SH-SY5Y (cell line): Measurements from ENCODE around the gene EFHD2.

Source experiments
- GATA2 ChIP-seq: IDR thresholded peaks from 2 replicates; pipeline ENCODE4 v1.6.1; 2011; ENCODE audit warnings: mild to moderate bottlenecking, low read depth, low read length
- GATA3 ChIP-seq: IDR thresholded peaks from 2 replicates; pipeline ENCODE4 v1.6.1; 2011; ENCODE audit warnings: low read depth, mild to moderate bottlenecking, low read length, moderate library complexity

The EFHD2 gene

DNA sequence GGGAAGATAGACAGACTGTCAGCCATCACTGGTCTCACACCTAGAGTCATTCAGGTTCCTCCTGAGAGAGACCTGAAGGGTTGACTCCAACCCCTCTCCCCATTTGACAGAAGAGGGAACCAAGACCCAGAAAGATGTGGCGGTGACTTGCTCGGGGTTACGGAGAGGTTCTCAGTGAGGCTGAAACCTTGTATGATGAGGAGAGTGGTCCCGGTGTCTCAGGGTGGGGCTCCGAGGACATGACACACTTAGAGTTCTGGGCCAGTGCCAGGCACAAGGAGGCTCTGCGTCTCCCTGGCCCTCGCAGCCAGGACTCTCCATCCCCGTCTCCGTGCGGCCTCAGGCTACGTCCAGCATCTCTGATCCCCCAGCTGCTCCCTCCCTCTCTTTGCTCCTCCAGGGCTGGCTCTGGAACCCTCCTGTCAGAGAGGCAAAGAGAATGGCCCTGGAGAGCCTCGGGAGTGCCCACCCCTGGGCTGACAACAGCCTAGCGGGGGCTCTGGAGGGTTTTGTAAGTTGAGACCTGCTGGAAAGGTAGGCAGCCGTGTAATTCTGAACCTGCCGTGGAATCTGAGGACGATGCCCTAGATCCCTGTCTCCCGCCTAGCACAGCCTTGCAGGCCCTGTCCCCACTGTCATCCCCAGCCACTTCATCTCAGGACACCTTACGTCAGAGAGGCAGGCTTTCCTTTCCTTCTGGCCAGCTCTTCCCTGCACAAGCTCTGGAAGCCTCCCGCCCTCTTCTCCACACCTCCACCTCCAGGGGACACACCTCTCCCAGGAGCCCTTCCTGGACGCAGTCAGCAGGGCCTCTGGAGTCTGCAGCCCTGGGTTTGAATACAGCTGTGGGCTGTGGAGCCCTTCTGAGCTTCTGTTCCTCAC, 4.1 kb downstream of the EFHD2 start:
- no peak for TF ChIP-seq GATA3
- TF ChIP-seq GATA2, result no peak

DNA sequence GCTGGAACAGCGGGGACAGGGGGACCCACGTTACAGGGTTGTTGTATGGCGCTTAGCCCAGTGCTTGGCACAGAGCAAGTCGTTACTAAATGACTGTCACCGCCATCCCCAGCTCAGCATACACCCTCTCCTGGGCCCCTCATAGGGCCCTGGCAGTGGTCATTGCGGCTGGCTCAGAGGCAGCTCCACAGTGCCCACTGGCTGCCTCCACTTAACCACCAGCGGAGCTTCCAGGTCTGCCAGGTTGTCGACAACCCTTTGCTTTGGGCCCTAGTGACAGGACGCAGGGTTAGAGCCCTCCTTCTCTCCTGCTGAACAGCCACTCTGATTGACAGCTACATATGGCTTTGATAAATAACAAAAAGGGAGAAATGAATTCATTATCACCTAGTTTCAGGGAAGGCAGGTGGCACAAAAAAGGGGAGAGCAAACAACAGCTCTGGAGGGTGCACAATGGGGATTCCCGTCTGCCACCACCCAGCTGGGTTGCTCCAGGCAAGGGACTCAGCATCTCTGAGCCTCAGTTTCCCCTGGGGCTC, 4.8 kb downstream of the EFHD2 start:
- TF ChIP-seq GATA2 (no peak), GATA3 (no peak)

DNA sequence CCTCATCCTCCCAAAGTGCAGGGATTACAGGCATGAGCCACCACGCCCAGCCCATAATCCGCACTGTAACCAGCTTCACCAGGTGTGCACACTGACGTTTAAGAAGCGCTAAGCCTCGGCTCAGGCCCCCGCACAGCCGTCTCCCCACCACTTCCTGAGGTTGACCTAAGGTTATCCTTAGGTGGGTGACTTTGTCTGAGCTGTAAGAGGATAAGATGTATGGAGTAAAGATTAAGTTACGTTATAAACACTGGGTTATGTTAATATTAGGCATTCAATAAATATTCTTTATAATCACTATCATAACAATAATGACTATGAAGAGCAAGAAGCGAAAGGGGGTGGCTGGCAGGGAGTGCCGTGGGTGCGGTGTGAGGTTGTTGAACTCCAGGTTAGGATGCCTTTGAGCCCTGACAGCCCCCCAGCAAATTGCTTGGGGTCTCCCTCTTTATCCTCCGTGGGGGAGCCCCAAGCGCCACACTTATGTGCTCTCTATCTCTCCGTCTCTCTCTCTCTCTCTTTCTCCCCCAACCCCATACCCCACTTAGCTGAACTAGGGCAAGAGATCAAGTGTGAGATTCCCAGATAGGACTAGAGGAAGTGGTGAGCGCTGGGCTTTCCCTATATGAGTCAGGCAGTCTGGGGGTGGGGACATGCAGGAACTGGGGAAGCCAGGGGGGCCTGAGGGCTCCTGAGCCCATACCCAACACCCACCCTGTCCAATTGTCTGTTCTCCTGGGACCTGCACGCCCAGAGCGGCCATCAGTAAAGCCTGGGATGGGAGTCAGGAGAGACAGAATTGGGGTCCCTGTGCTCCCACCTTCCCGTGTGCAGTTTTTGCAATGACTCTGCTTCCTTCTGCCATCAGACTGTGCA, 7.6 kb downstream of the EFHD2 start:
- TF ChIP-seq GATA3, result no peak
- TF ChIP-seq GATA2, result peak; percentile 18; the same call in 1 of the 2 replicates

DNA sequence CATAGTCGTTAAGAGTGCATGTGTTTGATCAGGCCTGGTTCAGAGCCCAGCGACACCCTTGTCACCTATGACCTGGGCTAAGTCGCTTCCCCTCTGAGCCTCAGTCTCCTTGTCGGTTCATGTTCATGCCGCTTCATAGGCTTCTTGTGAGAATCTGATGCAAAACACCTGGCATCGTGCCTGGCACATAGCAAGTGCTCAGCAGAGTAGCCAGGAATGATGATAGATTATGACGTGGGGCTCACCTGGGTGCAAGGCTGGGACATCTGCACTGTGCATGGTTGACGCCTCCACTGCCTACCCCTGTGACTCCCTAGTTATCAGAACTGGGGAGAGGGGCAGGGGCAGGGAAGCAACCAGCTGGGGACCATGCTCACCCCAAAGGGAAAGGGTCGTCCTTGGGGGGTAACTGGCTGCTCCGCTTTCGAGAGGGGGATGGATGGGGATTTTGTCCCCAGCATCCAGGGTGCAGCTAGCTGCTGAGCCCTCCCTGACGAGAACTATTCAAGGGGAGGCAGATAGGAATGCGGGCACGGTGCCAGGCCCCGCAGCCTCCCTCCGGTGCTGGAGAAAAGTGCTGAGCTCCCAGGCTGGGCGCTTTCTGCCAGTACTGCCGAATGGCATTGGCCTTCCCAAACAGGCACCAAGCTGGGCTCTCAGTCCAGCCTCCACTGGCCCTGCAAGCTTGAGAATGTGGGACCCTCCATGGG, 9.3 kb downstream of the EFHD2 start:
- TF ChIP-seq GATA2 (no peak), GATA3 (no peak)

DNA sequence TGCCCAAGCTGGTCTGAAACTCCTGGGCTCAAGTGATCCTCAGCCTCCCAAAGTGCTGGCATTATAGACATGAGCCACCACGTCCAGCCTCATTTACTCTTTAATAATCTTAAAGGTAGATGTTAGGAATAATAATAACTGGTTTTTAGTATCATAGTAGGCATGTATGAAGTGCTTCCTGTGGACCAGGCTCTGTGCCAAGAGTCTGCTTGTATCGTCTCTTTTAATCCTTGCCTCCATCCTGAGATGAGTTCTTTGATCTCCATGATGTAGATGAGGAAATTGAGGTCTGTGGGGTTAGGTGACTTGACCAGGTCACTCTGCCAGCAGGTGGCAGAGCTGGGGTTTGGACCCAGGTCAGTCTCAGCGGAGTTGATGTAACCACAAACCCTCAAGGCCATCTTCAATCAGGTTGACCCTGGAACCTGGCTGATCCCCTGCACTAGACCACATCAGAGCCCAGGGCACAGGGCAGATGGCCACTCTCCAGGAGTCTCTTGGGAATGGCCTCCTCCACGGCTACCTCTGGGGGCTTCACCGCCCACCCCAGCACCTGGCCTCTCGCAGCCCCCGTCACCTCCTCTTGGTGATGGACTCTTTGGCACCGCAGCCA, 11.3 kb downstream of the EFHD2 start:
- TF ChIP-seq GATA2 (no peak), GATA3 (no peak)

DNA sequence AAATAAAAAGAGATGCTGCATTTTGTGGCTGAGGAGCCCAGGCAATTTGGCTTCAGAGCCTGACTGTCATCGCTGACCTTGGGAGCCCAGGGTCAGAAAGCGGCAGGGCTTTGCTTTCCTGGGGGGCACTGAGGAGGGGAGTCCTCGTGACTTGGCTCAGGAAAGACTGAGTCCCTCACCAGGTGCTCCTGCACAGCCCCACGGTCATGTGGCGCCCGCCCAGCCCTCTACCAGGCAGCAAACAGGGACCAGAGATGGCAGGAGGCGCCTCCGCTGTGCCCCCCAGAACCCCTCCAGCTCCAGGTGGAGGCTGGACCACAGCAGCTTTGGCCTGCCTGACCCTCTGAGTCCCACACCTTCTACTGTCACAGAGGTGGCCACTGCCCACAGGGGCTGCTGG, 13.2 kb downstream of the EFHD2 start:
- TF ChIP-seq GATA3 (no peak), GATA2 (no peak)

DNA sequence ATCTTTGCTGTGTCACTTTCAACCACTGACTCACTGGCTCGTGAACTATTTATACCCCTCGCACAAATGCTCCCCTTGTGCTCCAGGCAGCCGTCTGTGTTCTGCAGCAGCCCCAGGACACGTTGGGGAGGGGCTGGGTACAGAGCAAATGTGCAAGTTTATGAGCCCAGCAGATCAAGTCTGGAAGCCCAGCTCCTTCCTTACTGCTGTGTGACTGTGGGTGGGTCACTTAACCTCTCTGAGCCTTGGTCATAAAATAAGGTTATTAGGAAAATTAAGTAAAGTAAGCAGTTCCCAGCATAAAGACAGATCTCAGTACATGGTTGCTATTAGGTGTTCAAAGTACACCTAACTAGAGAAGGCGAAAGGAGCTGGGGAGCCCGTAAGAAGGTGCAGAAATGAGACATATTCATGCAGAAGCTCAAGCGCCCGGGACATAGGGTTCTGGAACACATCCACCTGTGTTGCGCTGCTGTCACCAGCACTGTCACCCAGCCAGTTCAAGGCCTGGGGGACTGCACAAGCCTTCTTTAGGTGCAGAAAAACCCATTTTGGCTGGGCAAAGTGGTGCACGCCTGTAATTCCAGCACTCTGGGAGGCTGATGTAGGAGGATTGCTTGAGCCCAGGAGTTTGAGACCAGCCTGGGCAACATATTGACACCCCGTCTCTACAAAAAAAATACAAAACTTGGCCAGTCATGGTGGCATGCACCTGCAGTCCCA, 13.8 kb downstream of the EFHD2 start:
- TF ChIP-seq GATA2 (no peak), GATA3 (no peak)

DNA sequence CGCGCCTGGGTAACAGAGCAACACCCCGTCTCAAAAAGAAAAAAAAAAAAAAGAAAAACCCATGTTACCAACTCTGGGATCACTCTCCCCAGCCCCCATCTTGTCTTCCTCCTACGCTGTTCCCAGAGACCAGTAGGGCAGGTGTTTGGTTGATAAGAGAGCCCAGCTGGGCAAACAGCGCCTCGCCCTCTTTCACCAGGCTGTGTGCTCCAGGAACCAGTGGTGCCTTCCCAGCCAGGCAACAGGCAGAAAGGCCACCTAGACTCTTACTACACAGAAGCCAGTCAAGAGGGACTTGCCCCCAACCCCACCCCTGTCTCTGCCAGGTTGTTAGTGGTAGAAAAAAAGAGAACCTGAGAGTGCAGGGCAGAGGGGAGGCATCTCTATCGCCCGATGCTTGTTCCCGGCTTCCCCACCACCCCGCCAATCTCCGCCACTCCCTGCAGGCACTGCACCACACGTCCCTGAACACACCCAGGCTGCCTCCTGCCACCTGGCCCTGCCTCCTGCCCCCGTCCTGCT, 14.5 kb downstream of the EFHD2 start:
- TF ChIP-seq GATA2 (no peak), GATA3 (no peak)

DNA sequence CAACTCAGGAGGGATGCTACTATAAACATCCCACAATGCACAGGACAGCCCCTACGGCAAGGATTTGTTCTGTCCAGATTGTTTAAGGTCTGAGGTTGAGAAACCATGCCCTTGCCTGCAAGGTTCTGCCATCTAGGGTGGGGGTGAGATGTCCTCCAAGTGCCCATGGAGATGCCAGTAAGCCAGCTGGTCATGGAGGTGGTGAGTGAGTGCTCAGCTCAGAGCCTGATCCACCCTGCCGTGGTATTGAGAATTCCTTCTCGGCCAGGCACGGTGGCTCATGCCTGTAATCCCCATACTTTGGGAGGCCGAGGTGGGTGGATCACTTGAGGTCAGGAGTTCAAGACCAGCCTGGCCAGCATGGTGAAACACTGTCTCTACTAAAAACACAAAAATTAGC, 15.3 kb downstream of the EFHD2 start:
- TF ChIP-seq GATA2 (no peak), GATA3 (no peak)

DNA sequence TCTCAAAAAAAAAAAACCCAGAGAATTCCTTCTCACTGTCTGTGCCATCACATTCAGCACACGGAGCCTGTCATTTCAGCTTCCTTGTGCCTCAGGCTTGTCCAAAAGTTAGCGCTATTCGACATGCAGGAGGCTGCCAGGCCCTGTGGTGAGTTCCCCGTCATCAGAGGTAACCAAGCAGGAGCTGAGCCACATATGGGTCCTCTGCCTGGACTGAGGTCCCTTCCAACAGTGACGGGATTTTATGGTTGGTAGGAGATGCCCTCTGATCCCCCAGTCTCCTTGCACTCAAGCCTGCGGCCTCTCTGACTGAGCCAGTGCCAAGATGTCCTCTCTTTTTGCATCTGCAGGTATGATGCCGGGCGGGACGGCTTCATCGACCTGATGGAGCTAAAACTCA, 15.8 kb downstream of the EFHD2 start:
- no peak for TF ChIP-seq GATA2
- TF ChIP-seq GATA3, result no peak

DNA sequence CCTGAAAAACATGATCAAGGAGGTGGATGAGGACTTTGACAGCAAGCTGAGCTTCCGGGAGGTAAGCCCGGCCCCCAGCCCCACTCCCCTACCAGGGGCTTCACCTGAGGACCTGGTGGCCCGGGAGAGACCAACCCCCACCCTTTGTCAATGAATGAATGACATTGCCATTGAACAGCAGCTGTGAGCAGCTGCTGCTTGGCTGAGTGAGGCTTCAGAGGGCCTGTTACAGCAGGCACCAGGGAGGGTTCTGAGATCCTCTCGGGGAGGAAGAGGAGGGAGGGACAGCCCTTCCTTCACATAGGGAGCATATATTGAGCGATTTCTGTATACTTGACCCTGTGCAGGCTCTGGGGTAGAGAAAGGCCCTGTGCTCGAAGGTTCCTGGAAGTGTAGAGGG, 16.3 kb downstream of the EFHD2 start:
- TF ChIP-seq GATA3, result no peak
- TF ChIP-seq GATA2, result no peak

DNA sequence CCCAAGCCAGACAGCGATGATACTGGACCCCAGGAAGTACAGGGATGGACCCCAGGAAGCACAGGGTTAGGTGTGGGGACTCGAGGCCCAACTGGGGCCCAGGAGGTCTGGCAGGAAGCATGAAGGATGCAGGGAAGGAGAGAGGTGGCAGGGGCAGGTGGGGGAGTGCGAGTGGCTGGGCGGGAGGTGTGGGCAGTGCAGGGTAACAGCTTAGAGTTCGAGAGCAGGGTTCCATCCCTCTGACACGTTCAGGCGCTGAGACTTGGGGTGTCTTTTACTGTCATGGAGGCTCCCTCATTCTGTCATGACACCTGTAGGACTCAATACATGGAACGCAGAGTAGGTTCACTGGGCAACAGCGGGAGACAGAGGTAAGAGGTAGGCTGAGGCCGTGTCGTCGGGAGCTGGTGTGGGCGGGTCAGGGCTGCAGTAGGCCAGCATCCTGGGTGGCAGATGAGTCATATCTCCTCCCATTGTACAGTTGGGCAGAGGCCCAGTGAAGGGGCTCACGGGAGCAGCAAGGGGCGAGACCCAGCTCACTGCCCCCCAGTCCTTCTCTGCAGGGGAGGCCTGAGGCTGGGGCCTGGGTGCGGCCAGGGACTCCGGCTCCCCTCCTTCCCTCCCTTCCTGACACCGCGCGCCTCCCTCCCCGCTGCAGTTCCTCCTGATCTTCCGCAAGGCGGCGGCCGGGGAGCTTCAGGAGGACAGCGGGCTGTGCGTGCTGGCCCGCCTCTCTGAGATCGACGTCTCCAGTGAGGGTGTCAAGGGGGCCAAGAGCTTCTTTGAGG, 17.0 kb downstream of the EFHD2 start:
- TF ChIP-seq GATA3 (no peak), GATA2 (no peak)

DNA sequence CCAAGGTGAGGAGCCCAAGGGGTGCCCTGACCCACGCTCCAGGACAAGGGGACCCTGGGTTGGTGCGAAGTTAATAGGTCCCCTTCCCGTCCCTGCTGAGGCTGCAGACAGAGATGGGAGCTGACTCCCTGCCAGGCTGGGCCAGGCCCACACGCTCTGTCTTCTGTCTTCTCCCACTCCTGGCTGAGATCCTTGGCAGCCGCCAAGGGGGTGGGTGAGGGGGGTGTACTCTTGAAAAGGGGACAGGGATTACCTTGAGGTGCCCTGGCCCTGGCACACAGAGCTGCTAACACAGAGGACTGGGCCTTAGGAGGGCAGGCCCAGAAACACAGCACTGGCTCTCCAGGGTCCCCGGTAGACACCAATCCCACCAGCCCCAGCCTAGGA, 17.6 kb downstream of the EFHD2 start:
- TF ChIP-seq GATA3 (no peak), GATA2 (no peak)
